ENCODE data around the gene TGFB1.

Gene TGFB1

DNA sequence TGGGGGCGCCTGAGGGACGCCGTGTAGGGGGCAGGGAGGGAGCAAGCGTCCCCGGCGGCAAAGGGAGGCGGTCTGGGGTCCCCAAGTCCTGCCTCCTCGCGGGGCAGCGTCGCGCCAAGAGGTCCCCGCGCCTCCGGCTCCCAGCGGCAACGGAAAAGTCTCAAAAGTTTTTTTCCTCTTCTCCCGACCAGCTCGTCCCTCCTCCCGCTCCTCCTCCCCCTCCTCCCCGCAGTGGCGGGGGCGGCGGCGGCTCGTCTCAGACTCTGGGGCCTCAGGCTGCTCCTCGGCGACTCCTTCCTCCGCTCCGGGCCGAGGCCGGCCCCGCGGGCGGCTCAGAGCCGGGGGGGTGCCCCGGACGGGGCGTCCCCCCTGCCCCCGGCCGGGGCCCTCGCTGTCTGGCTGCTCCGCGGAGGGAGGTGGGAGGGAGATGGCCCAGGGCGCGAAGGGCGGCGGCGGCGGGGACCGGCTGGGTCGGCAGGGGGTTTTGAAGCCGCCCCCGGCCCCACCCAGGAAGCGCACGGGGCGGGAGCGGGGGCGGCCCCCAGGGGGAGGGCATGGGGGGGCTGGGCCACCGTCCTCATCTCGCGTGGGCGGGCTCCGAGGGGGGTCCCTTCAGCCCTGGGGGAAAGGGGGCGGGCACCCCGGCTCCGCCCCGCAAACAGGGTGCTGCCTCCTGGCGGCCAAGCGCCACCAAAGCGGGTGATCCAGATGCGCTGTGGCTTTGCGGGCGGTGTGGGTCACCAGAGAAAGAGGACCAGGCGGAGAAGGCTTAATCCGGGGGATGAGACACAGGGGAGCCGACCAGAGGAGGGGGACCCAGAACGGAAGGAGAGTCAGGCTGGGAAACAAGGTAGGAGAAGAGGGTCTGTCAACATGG, at the start of gene TGFB1:
Gene TGFB1 (minus strand): TSS at position 457 of the 877 bp plus-strand sequence. CDS start 878 bp downstream, outside the sequence.
- Histone ChIP-seq H3K27me3 (ENCODE audit: insufficient read depth, insufficient read length) (peaks cover 26% of the 10 kb centered on the region), H3K4me1 (ENCODE audit: insufficient read depth, insufficient read length) (peaks cover 13% of the 10 kb centered on the region), H3K4me3 (ENCODE audit: insufficient read length, low read depth) (peak within 1 kb of the TSS; percentile 56), H3K9ac (ENCODE audit: insufficient read length, low read depth) (peak within 1 kb of the TSS; percentile 86), H3K9me3 (ENCODE audit: insufficient read depth, low read length) (no peaks in the 10 kb centered on the region), H3K36me3 (ENCODE audit: insufficient read depth, insufficient read length, low read length) (peaks cover 7% of the 10 kb centered on the region)
- no peak for DNase-seq (ENCODE audit: low read depth, low spot score)
- TF ChIP-seq YY1 (IDR thresholded peaks at IDR 0.05; ENCODE audit: insufficient read depth, insufficient read length) (no peak), SUZ12 (IDR thresholded peaks at IDR 0.05; ENCODE audit: extremely low read depth, insufficient read depth, insufficient read length) (no peak), ZNF274 (IDR thresholded peaks at IDR 0.05; ENCODE audit: low read depth, low read length) (no peak)

GRCh38 chr19:41402010-41402409, 48.3 kb upstream of the TGFB1 start:
- H3K27me3 ChIP-seq (ENCODE audit: insufficient read depth, insufficient read length), result no peaks in the 10 kb centered on the region
- H3K36me3 ChIP-seq (ENCODE audit: insufficient read depth, insufficient read length, low read length), result no peaks in the 10 kb centered on the region
- peaks cover 8% of the 10 kb centered on the region for H3K4me1 ChIP-seq (ENCODE audit: insufficient read depth, insufficient read length)
- TF ChIP-seq ZNF274 (IDR thresholded peaks at IDR 0.05; ENCODE audit: low read depth, low read length), result no peak
- TF ChIP-seq SUZ12 (IDR thresholded peaks at IDR 0.05; ENCODE audit: extremely low read depth, insufficient read depth, insufficient read length), result no peak
- no peak for TF ChIP-seq YY1 (IDR thresholded peaks at IDR 0.05; ENCODE audit: insufficient read depth, insufficient read length)
- no peak overlapping the region for H3K4me3 ChIP-seq (ENCODE audit: insufficient read length, low read depth)
- no peak for DNase-seq (ENCODE audit: low read depth, low spot score)
- no peaks in the 10 kb centered on the region for H3K9me3 ChIP-seq (ENCODE audit: insufficient read depth, low read length)
- no peak overlapping the region for H3K9ac ChIP-seq (ENCODE audit: insufficient read length, low read depth)

- H3K9me3 ChIP-seq (ENCODE audit: insufficient read depth, low read length), result no peaks in the 10 kb centered on the region
Observed at GRCh38 chr19:41401483-41401882, 47.8 kb upstream of the TGFB1 start.

GRCh38 chr19:41399525-41399924, 45.8 kb upstream of the TGFB1 start:
- DNase-seq (ENCODE audit: low read depth, low spot score), result no peak
- Histone ChIP-seq H3K4me3 (ENCODE audit: insufficient read length, low read depth) (no peak overlapping the region), H3K36me3 (ENCODE audit: insufficient read depth, insufficient read length, low read length) (peaks cover 8% of the 10 kb centered on the region), H3K9me3 (ENCODE audit: insufficient read depth, low read length) (no peaks in the 10 kb centered on the region), H3K9ac (ENCODE audit: insufficient read length, low read depth) (no peak overlapping the region), H3K27me3 (ENCODE audit: insufficient read depth, insufficient read length) (no peaks in the 10 kb centered on the region), H3K4me1 (ENCODE audit: insufficient read depth, insufficient read length) (no peaks in the 10 kb centered on the region)
- TF ChIP-seq SUZ12 (IDR thresholded peaks at IDR 0.05; ENCODE audit: extremely low read depth, insufficient read depth, insufficient read length) (no peak), YY1 (IDR thresholded peaks at IDR 0.05; ENCODE audit: insufficient read depth, insufficient read length) (no peak), ZNF274 (IDR thresholded peaks at IDR 0.05; ENCODE audit: low read depth, low read length) (no peak)

More at GRCh38 chr19:41401483-41401882, 47.8 kb upstream of the TGFB1 start:
- no peaks in the 10 kb centered on the region for H3K36me3 ChIP-seq (ENCODE audit: insufficient read depth, insufficient read length, low read length)
- H3K27me3 ChIP-seq (ENCODE audit: insufficient read depth, insufficient read length), result no peaks in the 10 kb centered on the region
- peaks cover 8% of the 10 kb centered on the region for H3K4me1 ChIP-seq (ENCODE audit: insufficient read depth, insufficient read length)
- no peak overlapping the region for H3K4me3 ChIP-seq (ENCODE audit: insufficient read length, low read depth)
- DNase-seq (ENCODE audit: low read depth, low spot score), result no peak
- TF ChIP-seq ZNF274 (IDR thresholded peaks at IDR 0.05; ENCODE audit: low read depth, low read length) (no peak), YY1 (IDR thresholded peaks at IDR 0.05; ENCODE audit: insufficient read depth, insufficient read length) (no peak), SUZ12 (IDR thresholded peaks at IDR 0.05; ENCODE audit: extremely low read depth, insufficient read depth, insufficient read length) (no peak)
- no peak overlapping the region for H3K9ac ChIP-seq (ENCODE audit: insufficient read length, low read depth)

GRCh38 chr19:41399091-41399490, 45.4 kb upstream of the TGFB1 start:
- Histone ChIP-seq H3K9me3 (ENCODE audit: insufficient read depth, low read length) (no peaks in the 10 kb centered on the region), H3K4me1 (ENCODE audit: insufficient read depth, insufficient read length) (no peaks in the 10 kb centered on the region), H3K4me3 (ENCODE audit: insufficient read length, low read depth) (no peak overlapping the region), H3K36me3 (ENCODE audit: insufficient read depth, insufficient read length, low read length) (peaks cover 8% of the 10 kb centered on the region), H3K27me3 (ENCODE audit: insufficient read depth, insufficient read length) (no peaks in the 10 kb centered on the region), H3K9ac (ENCODE audit: insufficient read length, low read depth) (no peak overlapping the region)
- TF ChIP-seq ZNF274 (IDR thresholded peaks at IDR 0.05; ENCODE audit: low read depth, low read length) (no peak), SUZ12 (IDR thresholded peaks at IDR 0.05; ENCODE audit: extremely low read depth, insufficient read depth, insufficient read length) (no peak), YY1 (IDR thresholded peaks at IDR 0.05; ENCODE audit: insufficient read depth, insufficient read length) (no peak)
- no peak for DNase-seq (ENCODE audit: low read depth, low spot score)

DNA sequence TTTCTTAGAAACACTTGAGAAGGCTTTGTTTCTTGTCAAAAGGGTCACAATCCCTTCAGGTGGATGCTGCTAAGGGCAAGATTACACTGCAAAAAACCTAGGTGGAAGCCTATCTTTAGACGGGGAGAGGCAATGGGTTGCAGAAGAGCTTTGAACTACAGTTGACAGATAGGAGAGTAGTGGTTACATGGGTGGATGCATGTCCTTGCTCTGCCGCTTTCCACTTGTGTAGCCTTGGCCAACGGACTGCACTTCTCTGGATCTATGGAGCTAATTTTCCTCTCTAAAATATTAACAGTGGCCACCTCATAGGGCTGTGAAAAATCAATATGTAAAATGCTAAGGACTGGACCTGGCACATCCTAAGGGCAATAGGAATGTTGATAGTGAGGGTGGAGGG, 44.9 kb upstream of the TGFB1 start:
- H3K4me1 ChIP-seq (ENCODE audit: insufficient read depth, insufficient read length), result no peaks in the 10 kb centered on the region
- peaks cover 8% of the 10 kb centered on the region for H3K36me3 ChIP-seq (ENCODE audit: insufficient read depth, insufficient read length, low read length)
- DNase-seq (ENCODE audit: low read depth, low spot score), result no peak
- H3K9me3 ChIP-seq (ENCODE audit: insufficient read depth, low read length), result no peaks in the 10 kb centered on the region
- H3K4me3 ChIP-seq (ENCODE audit: insufficient read length, low read depth), result peak overlapping the region; percentile 86
- no peaks in the 10 kb centered on the region for H3K27me3 ChIP-seq (ENCODE audit: insufficient read depth, insufficient read length)
- peak overlapping the region; percentile 84 for H3K9ac ChIP-seq (ENCODE audit: insufficient read length, low read depth)
- no peak for TF ChIP-seq ZNF274 (IDR thresholded peaks at IDR 0.05; ENCODE audit: low read depth, low read length)
- no peak for TF ChIP-seq SUZ12 (IDR thresholded peaks at IDR 0.05; ENCODE audit: extremely low read depth, insufficient read depth, insufficient read length)
- no peak for TF ChIP-seq YY1 (IDR thresholded peaks at IDR 0.05; ENCODE audit: insufficient read depth, insufficient read length)

DNA sequence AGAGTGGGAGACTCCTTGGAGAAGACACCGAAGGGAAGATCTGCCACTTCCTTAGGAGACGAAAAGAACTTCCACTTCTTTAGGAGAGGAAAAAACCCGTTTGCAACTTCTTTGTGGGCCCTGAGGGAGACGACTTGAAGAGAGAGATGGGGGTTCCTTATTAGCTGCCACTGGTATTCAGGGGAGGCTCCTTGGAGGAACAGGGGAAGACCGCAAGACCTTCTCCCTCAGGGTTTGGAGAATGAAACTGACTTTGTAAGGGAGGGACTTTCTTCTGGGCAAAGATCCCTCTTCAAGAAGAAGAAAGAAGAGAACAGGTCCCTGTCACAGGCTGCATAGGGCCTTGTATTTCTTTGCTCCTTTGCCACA, 44.3 kb upstream of the TGFB1 start:
- H3K4me1 ChIP-seq (ENCODE audit: insufficient read depth, insufficient read length), result no peaks in the 10 kb centered on the region
- peak overlapping the region; percentile 86 for H3K4me3 ChIP-seq (ENCODE audit: insufficient read length, low read depth)
- TF ChIP-seq SUZ12 (IDR thresholded peaks at IDR 0.05; ENCODE audit: extremely low read depth, insufficient read depth, insufficient read length), result no peak
- no peak for TF ChIP-seq YY1 (IDR thresholded peaks at IDR 0.05; ENCODE audit: insufficient read depth, insufficient read length)
- no peak for TF ChIP-seq ZNF274 (IDR thresholded peaks at IDR 0.05; ENCODE audit: low read depth, low read length)
- peak overlapping the region; percentile 84 for H3K9ac ChIP-seq (ENCODE audit: insufficient read length, low read depth)
- peaks cover 8% of the 10 kb centered on the region for H3K36me3 ChIP-seq (ENCODE audit: insufficient read depth, insufficient read length, low read length)
- no peaks in the 10 kb centered on the region for H3K27me3 ChIP-seq (ENCODE audit: insufficient read depth, insufficient read length)
- no peak for DNase-seq (ENCODE audit: low read depth, low spot score)
- H3K9me3 ChIP-seq (ENCODE audit: insufficient read depth, low read length), result no peaks in the 10 kb centered on the region

Measured in NT2/D1 (cell line).